ENCODE data around the gene LENG9. TPM values are rescaled to one million over a fixed set of nuclear protein-coding genes. Genes with fewer than 3 reads are reported as not detected.

LENG9 gene
- total and polyA plus RNA-seq, 10 donors = 1.7 to 8.3 (median 4.9) TPM

GRCh38 chr19:54465426-54466109 lies 2.0 kb upstream of the LENG9 start:
- DNase-seq = peak; percentile 86
- Histone ChIP-seq H3K27ac (peak overlapping the region in 3 of 8 donors; percentile 98 to 99 (median 98)), H3K4me1 (peaks cover 25 to 61% (median 42%) of the 10 kb centered on the region in 6 donors), H3K4me3 (peak overlapping the region in 2 of 8 donors; percentile 62 to 74), H3K9me3 (no peaks in the 10 kb centered on the region), H3K27me3 (replicated peaks in 1 of 7) (peaks cover 0 to 29% (median 3%) of the 10 kb centered on the region in 7 donors), H3K36me3 (peaks cover 0 to 21% (median 18%) of the 10 kb centered on the region in 6 donors)
- intact Hi-C loops (cut with DNase I; ENCODE audit: low total_unique reads) = no loop called here
- WGBS, 5 donors = 74 to 96% (median 82%) methylated on average over 29 to 49 of the region's 49 CpGs
- no peak for TF ChIP-seq POLR2A (IDR thresholded peaks at IDR 0.05)
- no peak for TF ChIP-seq POLR2AphosphoS5 (IDR thresholded peaks at IDR 0.05)
- TF ChIP-seq, protein P1, sequence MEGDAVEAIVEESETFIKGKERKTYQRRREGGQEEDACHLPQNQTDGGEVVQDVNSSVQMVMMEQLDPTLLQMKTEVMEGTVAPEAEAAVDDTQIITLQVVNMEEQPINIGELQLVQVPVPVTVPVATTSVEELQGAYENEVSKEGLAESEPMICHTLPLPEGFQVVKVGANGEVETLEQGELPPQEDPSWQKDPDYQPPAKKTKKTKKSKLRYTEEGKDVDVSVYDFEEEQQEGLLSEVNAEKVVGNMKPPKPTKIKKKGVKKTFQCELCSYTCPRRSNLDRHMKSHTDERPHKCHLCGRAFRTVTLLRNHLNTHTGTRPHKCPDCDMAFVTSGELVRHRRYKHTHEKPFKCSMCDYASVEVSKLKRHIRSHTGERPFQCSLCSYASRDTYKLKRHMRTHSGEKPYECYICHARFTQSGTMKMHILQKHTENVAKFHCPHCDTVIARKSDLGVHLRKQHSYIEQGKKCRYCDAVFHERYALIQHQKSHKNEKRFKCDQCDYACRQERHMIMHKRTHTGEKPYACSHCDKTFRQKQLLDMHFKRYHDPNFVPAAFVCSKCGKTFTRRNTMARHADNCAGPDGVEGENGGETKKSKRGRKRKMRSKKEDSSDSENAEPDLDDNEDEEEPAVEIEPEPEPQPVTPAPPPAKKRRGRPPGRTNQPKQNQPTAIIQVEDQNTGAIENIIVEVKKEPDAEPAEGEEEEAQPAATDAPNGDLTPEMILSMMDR (IDR thresholded peaks at IDR 0.05 in 8 of 11, conservative IDR thresholded peaks at IDR 0.05 in 3 of 11) = no peak

GRCh38 chr19:54464630-54465425 lies 1.2 kb upstream of the LENG9 start:
- Histone ChIP-seq H3K27ac (peak overlapping the region; percentile 91 to 99 (median 96)), H3K4me3 (peak overlapping the region; percentile 54 to 74 (median 64)), H3K36me3 (peaks cover 0 to 28% (median 26%) of the 10 kb centered on the region in 6 donors), H3K27me3 (replicated peaks in 1 of 7) (peaks cover 0 to 22% (median under 1%) of the 10 kb centered on the region in 7 donors), H3K9me3 (no peaks in the 10 kb centered on the region), H3K4me1 (peaks cover 18 to 61% (median 43%) of the 10 kb centered on the region in 6 donors)
- 0 to 19% (median 9%) methylated on average over 16 to 87 of the region's 87 CpGs for WGBS, 5 donors
- peak; percentile 98 for DNase-seq
- TF ChIP-seq, protein P1 (IDR thresholded peaks at IDR 0.05 in 8 of 11, conservative IDR thresholded peaks at IDR 0.05 in 3 of 11) = peak in 6 of 11 experiments; percentile 4 to 47 (median 42)
- TF ChIP-seq POLR2A (IDR thresholded peaks at IDR 0.05) (no peak), POLR2AphosphoS5 (IDR thresholded peaks at IDR 0.05) (peak; percentile 80 to 92 (median 86))
- intact Hi-C loops (cut with DNase I; ENCODE audit: low total_unique reads) = no loop called here

- DNase-seq = peak; percentile 95
- peaks cover 0 to 15% (median 0%) of the 10 kb centered on the region in 7 donors for H3K27me3 ChIP-seq (replicated peaks in 1 of 7)
- peak overlapping the region; percentile 91 to 99 (median 96) for H3K27ac ChIP-seq
- WGBS, 5 donors = 0 to 1% (median 1%) methylated on average over 26 of the region's 26 CpGs
- H3K36me3 ChIP-seq = peaks cover 0 to 35% (median 32%) of the 10 kb centered on the region in 6 donors
- peaks cover 11 to 61% (median 42%) of the 10 kb centered on the region in 6 donors for H3K4me1 ChIP-seq
- intact Hi-C loops (cut with DNase I; ENCODE audit: low total_unique reads) = no loop called here
- H3K9me3 ChIP-seq = no peaks in the 10 kb centered on the region
- H3K4me3 ChIP-seq = peak overlapping the region; percentile 54 to 74 (median 64)
- TF ChIP-seq, protein P1 (IDR thresholded peaks at IDR 0.05 in 8 of 11, conservative IDR thresholded peaks at IDR 0.05 in 3 of 11) = no peak
- TF ChIP-seq POLR2AphosphoS5 (IDR thresholded peaks at IDR 0.05) = no peak
- no peak for TF ChIP-seq POLR2A (IDR thresholded peaks at IDR 0.05)
These were observed 559 bp upstream of the LENG9 start for GRCh38 chr19:54464044-54464629.
